Measurements from ENCODE around the gene ARSD. TPM values are rescaled to one million over a fixed set of nuclear protein-coding genes. Genes with fewer than 3 reads are reported as not detected.

Gene ARSD
- total RNA-seq, 2 donors from 2014 or later, result 57.1 to 85.0 TPM

DNA sequence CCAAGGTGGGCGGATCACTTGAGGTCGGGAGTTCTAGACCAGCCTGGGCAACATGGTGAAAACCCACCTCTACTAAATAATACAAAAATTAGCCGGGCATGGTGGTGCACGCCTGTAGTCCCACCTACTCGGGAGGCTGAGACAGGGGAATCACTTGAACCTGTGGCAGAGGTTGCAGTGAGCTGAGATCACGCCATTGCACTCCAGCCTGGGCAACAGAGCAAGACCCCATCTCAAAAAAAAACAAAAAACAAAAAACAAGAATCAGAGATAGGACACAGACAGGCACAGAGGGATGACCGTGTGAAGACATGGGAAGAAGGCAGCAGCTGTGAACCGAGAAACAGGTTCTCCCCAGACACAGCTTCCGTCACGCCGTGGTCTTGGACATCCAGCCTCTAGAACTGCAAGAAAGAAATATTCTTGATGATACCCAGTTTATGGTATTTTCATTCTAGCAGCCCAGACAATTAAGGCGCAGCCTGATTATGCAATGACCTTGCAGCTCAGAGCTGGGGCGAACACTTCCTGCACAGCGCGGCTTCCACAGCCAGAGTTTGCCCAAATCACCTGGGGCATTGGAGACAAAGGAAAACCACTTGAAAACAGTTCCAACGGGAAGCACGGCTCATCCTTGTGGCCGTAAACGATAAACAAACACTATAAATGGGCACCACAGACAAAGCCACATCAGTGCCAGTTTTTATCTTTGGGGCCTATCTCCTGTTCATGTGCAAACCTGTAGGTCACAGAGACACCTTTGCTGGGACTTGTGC, 4.2 kb upstream of the ARSD start:
- no peak overlapping the region for H3K27ac ChIP-seq
- H3K36me3 ChIP-seq (replicated peaks in 1 of 2; ENCODE audit: insufficient read depth in 1 of 2, low read depth in 2 of 2), result no peaks in the 10 kb centered on the region
- ATAC-seq (no peak), DNase-seq (no peak)
- no peaks in the 10 kb centered on the region for H3K27me3 ChIP-seq
- 83 to 94% methylated on average over 19 of the region's 19 CpGs for WGBS, 2 donors
- intact Hi-C loops (cut with DNase I), result no loop called here
- H3K4me3 ChIP-seq, result no peak overlapping the region
- no peak for TF ChIP-seq POLR2A (IDR thresholded peaks at IDR 0.05)
- TF ChIP-seq, protein P1, sequence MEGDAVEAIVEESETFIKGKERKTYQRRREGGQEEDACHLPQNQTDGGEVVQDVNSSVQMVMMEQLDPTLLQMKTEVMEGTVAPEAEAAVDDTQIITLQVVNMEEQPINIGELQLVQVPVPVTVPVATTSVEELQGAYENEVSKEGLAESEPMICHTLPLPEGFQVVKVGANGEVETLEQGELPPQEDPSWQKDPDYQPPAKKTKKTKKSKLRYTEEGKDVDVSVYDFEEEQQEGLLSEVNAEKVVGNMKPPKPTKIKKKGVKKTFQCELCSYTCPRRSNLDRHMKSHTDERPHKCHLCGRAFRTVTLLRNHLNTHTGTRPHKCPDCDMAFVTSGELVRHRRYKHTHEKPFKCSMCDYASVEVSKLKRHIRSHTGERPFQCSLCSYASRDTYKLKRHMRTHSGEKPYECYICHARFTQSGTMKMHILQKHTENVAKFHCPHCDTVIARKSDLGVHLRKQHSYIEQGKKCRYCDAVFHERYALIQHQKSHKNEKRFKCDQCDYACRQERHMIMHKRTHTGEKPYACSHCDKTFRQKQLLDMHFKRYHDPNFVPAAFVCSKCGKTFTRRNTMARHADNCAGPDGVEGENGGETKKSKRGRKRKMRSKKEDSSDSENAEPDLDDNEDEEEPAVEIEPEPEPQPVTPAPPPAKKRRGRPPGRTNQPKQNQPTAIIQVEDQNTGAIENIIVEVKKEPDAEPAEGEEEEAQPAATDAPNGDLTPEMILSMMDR (IDR thresholded peaks at IDR 0.05), result no peak
- no peaks in the 10 kb centered on the region for H3K4me1 ChIP-seq
- H3K9me3 ChIP-seq, result no peaks in the 10 kb centered on the region

DNA sequence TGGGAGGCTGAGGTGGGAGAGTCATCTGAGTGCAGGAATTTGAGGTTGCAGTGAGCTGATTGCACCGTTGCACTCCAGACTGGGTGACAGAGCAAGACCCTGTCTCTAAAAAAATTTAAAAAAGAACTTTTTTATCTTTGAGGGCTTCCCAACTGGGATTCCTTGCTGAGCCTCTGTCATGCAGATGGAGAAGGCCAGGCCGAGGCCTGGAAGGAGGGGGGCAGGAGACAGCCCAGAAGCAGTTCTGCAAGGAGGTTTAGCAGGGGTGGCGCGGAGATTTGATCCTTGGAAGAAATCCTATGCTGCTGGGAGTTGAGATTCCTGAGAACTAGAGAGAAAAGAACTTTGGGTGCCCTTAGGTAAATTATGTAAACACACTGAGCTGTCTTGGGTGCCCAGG, 2.5 kb upstream of the ARSD start:
- peaks cover 7% of the 10 kb centered on the region for H3K4me1 ChIP-seq
- DNase-seq, result no peak
- H3K27ac ChIP-seq, result no peak overlapping the region
- no peak overlapping the region for H3K4me3 ChIP-seq
- TF ChIP-seq POLR2A (IDR thresholded peaks at IDR 0.05), result no peak
- TF ChIP-seq, protein P1 (IDR thresholded peaks at IDR 0.05), result no peak
- ATAC-seq, result no peak
- no peaks in the 10 kb centered on the region for H3K9me3 ChIP-seq
- H3K36me3 ChIP-seq (replicated peaks in 1 of 2; ENCODE audit: insufficient read depth in 1 of 2, low read depth in 2 of 2), result no peaks in the 10 kb centered on the region
- H3K27me3 ChIP-seq, result no peaks in the 10 kb centered on the region
- 91 to 100% methylated on average over 2 to 4 of the region's 4 CpGs for WGBS, 2 donors
- intact Hi-C loops (cut with DNase I), result no loop called here

DNA sequence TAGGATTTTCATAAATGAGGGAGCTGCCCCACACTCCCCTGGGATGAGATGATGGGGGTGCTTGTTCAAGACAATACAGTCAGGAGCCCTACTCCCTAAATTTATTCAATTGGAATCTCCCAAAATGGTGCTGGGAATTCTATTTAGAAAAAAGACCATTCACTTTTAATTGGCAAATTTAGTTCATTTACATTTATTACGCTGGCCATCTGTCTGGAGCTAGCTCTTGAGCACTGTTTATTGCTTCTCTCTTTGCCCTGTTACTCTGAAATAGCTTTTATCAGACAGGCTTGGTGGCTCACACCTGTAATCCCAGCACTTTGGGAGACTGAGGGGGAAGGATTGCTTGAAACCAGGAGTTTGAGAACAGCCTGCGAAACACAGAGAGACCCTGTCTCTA, 2.0 kb upstream of the ARSD start:
- no peak overlapping the region for H3K27ac ChIP-seq
- no peak for TF ChIP-seq POLR2A (IDR thresholded peaks at IDR 0.05)
- TF ChIP-seq, protein P1 (IDR thresholded peaks at IDR 0.05), result no peak

DNA sequence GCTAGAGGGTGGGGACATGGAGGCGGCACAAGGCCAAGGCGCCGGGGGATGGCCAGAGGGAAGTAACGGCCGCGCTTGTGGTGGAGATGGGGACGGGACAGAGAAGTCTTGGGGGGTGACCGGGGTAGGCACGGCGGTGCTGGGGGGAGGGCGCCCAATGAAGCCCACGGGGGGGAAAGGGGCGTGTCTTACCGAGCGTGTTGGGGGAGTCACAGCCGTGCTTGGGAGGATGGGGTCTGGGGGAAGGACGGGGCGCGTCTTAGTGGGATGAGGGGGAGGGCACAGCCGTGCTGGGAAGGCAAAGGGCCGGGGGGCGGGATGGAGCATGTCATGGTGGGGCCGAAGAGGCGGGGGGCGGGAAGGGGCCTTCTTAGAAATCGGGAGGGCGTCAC, 952 bp downstream of the ARSD start:
- Histone ChIP-seq H3K4me1 (peaks cover 7% of the 10 kb centered on the region), H3K27me3 (no peaks in the 10 kb centered on the region), H3K36me3 (replicated peaks in 1 of 2; ENCODE audit: insufficient read depth in 1 of 2, low read depth in 2 of 2) (no peaks in the 10 kb centered on the region), H3K4me3 (peak overlapping the region in 1 of 2 donors; percentile 79), H3K9me3 (no peaks in the 10 kb centered on the region), H3K27ac (peak overlapping the region; percentile 80 to 99 (median 97))
- ATAC-seq, result peak; percentile 14
- WGBS, 2 donors, result 0% methylated on average over 4 to 14 of the region's 27 CpGs
- intact Hi-C loops (cut with DNase I), result no loop called here
- peak; percentile 41 to 59 (median 50) for DNase-seq
- no peak for TF ChIP-seq POLR2A (IDR thresholded peaks at IDR 0.05)
- TF ChIP-seq, protein P1 (IDR thresholded peaks at IDR 0.05), result no peak

More for the DNA sequence above, 2.0 kb upstream of the ARSD start:
- Histone ChIP-seq H3K4me1 (peaks cover 7% of the 10 kb centered on the region), H3K36me3 (replicated peaks in 1 of 2; ENCODE audit: insufficient read depth in 1 of 2, low read depth in 2 of 2) (no peaks in the 10 kb centered on the region), H3K27me3 (no peaks in the 10 kb centered on the region), H3K4me3 (no peak overlapping the region), H3K9me3 (no peaks in the 10 kb centered on the region)
- intact Hi-C loops (cut with DNase I), result no loop called here
- WGBS, 2 donors, result 91 to 100% methylated on average over 2 of the region's 2 CpGs
- DNase-seq, result no peak
- ATAC-seq, result no peak
